Cardiac muscle cell (in vitro differentiated cells and primary cell): ENCODE results near the gene TSPAN32. TPM values are rescaled to one million over a fixed set of nuclear protein-coding genes. Genes with fewer than 3 reads are reported as not detected.

ENCODE experiments used
- DNase-seq, 2 donors: peaks; one replicate each; pipeline versions ENCODE4 v3.0.0 to v3.0.0-alpha.2; 2010 to 2017; ENCODE audit warnings: low read depth in 1 of 2, low spot score in 1 of 2
- H3K27ac ChIP-seq: fragments of 200-600 bp; sonication (generic); 2 replicates; pipeline ENCODE4 v1.5.1; 2016
- H3K27me3 ChIP-seq: fragments of 200-600 bp; sonication (generic); 2 replicates; pipeline ENCODE4 v1.6.0; 2016; ENCODE audit warnings: control low read depth
- H3K36me3 ChIP-seq: fragments of 200-600 bp; sonication (generic); 2 replicates; pipeline ENCODE4 v1.5.1; 2016; ENCODE audit warnings: control low read depth
- H3K4me1 ChIP-seq: fragments of 200-600 bp; sonication (generic); 2 replicates; pipeline ENCODE4 v1.8.1; 2017; ENCODE audit warnings: low read depth, mild to moderate bottlenecking, mixed run types
- H3K4me3 ChIP-seq: fragments of 200-600 bp; sonication (generic); 2 replicates; pipeline ENCODE4 v1.5.1; 2016; ENCODE audit warnings: mild to moderate bottlenecking
- H3K9me3 ChIP-seq: fragments of 200-600 bp; sonication (generic); 2 replicates; pipeline ENCODE4 v1.5.1; 2017; ENCODE audit warnings: low read depth, mild to moderate bottlenecking, control low read depth
- polyA plus RNA-seq: library from polyadenylated mRNA; unstranded; fragments of >200 nt; fragmentation: Nextera tagmentation; extraction: Ambion mirVana; gene quantifications from 2 replicates; pipeline ENCODE4 v1.2.1, GENCODE V29; 2016
- total RNA-seq: library from RNA; depleted of rRNA; stranded (reverse); fragments of >200 nt; gene quantifications from 2 replicates; pipeline ENCODE4 v1.2.3, GENCODE V29; 2016
- TF ChIP-seq, protein P1 (sequence below): IDR thresholded peaks from 2 replicates; pipeline ENCODE4 v1.5.1; 2012; ENCODE audit warnings: low read depth, mild to moderate bottlenecking, low read length

Gene TSPAN32
- total and polyA plus RNA-seq, 2 experiments from 2014 or later, result 22.0 to 24.8 TPM

DNA sequence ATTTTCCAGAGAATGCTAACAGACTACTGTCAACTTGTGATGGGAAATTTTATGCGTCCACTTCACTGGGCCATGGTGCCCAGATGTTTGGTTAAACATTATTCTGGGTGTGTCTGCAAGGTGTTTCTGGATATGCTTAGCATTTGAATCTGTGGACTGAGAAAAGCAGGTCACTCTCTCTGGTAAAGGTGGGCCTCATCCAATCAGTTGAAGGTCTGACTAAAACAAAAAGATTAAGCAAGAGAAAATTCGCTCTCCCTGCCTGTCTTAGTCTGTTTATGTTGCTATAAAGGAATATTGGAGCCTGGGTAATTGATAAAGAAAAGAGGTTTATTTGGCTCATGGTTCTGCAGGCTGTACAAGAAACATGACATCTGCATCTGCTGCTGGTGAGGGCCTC lies 43.2 kb downstream of the TSPAN32 start:
- Histone ChIP-seq H3K9me3 (no peaks in the 10 kb centered on the region), H3K4me3 (no peak overlapping the region), H3K27ac (no peak overlapping the region), H3K27me3 (no peaks in the 10 kb centered on the region), H3K36me3 (no peaks in the 10 kb centered on the region), H3K4me1 (no peaks in the 10 kb centered on the region)
- DNase-seq, result no peak
- TF ChIP-seq, protein P1, sequence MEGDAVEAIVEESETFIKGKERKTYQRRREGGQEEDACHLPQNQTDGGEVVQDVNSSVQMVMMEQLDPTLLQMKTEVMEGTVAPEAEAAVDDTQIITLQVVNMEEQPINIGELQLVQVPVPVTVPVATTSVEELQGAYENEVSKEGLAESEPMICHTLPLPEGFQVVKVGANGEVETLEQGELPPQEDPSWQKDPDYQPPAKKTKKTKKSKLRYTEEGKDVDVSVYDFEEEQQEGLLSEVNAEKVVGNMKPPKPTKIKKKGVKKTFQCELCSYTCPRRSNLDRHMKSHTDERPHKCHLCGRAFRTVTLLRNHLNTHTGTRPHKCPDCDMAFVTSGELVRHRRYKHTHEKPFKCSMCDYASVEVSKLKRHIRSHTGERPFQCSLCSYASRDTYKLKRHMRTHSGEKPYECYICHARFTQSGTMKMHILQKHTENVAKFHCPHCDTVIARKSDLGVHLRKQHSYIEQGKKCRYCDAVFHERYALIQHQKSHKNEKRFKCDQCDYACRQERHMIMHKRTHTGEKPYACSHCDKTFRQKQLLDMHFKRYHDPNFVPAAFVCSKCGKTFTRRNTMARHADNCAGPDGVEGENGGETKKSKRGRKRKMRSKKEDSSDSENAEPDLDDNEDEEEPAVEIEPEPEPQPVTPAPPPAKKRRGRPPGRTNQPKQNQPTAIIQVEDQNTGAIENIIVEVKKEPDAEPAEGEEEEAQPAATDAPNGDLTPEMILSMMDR, result no peak

DNA sequence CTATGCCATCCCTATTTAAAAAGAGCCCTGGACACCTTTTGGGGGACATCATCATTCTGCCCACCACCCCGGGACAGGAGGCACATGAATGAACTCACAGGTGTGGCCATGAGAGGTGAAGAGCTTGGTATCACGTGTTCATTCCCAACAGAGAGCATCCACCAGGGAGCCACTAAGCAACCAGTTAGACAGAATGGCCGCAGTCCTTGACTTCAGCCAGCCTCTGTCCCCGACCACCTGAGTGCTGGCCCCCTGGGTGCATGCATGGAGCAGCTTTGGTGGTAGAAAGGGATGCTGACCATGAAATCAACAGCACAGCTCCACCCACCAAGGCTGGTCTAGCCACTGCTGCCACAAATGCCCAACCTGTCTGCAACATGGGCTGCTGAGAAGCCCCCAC lies 44.2 kb downstream of the TSPAN32 start:
- no peak overlapping the region for H3K27ac ChIP-seq
- no peak for DNase-seq
- TF ChIP-seq, protein P1, result no peak
- H3K9me3 ChIP-seq, result no peaks in the 10 kb centered on the region
- no peaks in the 10 kb centered on the region for H3K4me1 ChIP-seq
- no peak overlapping the region for H3K4me3 ChIP-seq
- no peaks in the 10 kb centered on the region for H3K36me3 ChIP-seq
- H3K27me3 ChIP-seq, result no peaks in the 10 kb centered on the region

DNA sequence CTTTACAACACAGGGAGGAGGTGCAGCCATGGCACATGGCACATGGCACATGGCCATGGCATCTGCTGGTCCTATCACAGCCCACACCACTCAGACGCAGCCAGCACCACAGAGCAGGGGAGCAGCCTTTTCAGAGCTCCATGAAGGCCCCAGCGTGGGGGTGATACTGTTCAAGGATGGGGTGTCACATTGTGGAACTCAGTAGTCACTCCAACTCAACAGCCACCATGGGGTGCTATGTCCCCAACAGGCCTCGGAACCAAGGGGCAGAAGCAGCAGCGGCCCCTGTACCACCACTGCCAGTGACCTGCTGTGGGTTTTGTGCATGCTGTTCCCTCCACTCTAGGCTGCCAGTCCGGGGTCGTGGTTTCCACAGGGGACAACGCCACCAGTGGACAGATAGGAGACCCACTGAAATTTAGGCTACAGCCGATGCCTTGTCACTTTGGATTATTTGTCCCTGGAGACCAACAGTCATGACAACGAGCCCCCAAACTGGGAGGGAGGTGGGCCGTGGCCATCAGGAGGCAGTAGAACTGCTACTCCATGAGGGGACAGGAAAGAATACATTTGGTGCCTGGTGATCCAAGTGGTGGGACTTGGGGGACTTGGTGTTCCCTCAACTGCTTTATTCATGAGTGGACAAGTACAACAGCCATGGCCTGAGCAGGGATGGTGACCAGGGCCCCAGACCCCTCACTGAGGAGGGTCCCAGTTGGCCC lies 44.9 kb downstream of the TSPAN32 start:
- Histone ChIP-seq H3K27me3 (no peaks in the 10 kb centered on the region), H3K36me3 (no peaks in the 10 kb centered on the region), H3K4me3 (no peak overlapping the region), H3K4me1 (no peaks in the 10 kb centered on the region), H3K9me3 (no peaks in the 10 kb centered on the region), H3K27ac (no peak overlapping the region)
- DNase-seq, result no peak
- TF ChIP-seq, protein P1, result no peak

DNA sequence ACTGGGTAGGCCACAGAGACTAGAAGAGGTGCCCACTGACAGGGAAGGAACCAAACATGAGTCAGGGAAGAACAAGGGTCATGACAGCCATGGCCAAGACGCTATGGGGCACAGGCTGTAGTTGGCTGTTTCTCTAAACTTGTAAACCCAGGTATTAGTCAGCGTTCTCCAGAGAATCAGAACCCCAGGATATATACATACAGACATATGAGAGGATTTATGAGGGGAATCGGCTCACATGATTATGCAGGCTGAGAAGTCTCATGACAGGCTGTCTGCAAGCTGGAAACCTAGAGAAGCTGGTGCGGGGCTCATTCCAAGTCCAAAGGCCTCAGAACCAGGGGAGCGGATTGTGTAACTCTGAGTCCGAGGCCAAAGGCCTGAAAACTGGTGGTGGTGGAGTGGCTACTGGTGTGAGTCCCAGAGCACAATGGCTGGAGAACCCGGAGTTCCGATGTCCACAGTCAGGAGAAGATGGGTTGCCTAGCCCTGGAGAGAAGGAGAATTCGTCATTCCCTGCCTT lies 45.6 kb downstream of the TSPAN32 start:
- Histone ChIP-seq H3K27ac (no peak overlapping the region), H3K27me3 (no peaks in the 10 kb centered on the region), H3K4me1 (no peaks in the 10 kb centered on the region), H3K36me3 (no peaks in the 10 kb centered on the region), H3K9me3 (no peaks in the 10 kb centered on the region), H3K4me3 (no peak overlapping the region)
- DNase-seq, result no peak
- TF ChIP-seq, protein P1, result no peak

DNA sequence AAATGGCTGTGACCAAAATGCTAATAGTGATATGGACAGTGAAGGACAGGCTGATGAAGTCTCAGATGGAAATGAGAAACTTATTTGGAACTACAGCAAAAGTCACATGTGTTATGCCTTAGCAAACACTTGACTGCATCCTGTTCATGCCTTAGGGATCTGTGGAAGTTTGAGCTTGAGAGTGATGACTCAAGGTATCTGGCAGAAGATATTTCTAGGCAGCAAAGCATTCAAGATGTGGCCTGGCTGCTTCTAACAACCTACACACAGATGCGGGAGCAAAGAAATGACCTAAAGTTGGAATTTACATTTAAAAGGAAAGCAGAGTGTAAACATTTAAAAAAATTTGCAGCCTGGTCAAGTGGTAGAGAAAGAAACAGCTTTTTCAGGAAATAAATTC lies 47.2 kb downstream of the TSPAN32 start:
- H3K27ac ChIP-seq, result no peak overlapping the region
- H3K4me3 ChIP-seq, result no peak overlapping the region
- no peaks in the 10 kb centered on the region for H3K36me3 ChIP-seq
- no peaks in the 10 kb centered on the region for H3K9me3 ChIP-seq
- no peaks in the 10 kb centered on the region for H3K4me1 ChIP-seq
- TF ChIP-seq, protein P1, result no peak
- peak in 1 of 2 donors; percentile 25 for DNase-seq
- no peaks in the 10 kb centered on the region for H3K27me3 ChIP-seq
